H1 (cell line): ENCODE data around the gene COL4A2. TPM values are rescaled to one million over a fixed set of nuclear protein-coding genes. Genes with fewer than 3 reads are reported as not detected.

Experiments used
- CTCF ChIA-PET: fragments of 300-600 bp; sonication (Branson Sonifier 250); formaldehyde crosslinking; loops from one replicate; lab custom pipeline; 2021; ENCODE audit not compliant: partially characterized antibody; lab: Charles Lee
- POLR2A ChIA-PET: fragments of 300-600 bp; sonication (Branson Sonifier 250); formaldehyde crosslinking; loops from one replicate; lab custom pipeline; 2021; ENCODE audit warnings: inconsistent platforms; ENCODE audit not compliant: partially characterized antibody; lab: Charles Lee
- DNase-seq, 2 experiments: peaks; one replicate each; pipeline versions ENCODE4 v3.0.0 to v3.0.0-alpha.2; 2010 to 2022; ENCODE audit warnings: low spot score in 2 of 2, low read depth in 1 of 2, mixed read lengths in 1 of 2
- FAIRE-seq: peaks from 2 replicates; lab custom pipeline; 2011; peaks lifted over from hg19 to GRCh38; lab: Jason Lieb, UNC
- H2AFZ ChIP-seq: 2 replicates; pipeline ENCODE4 v1.8.1; 2012; ENCODE audit warnings: low read length, inconsistent platforms
- H2AK5ac ChIP-seq: 2 replicates; pipeline ENCODE4 v1.6.1; 2013; ENCODE audit warnings: low read depth, low read length
- H2BK120ac ChIP-seq: replicated peaks from 2 replicates; pipeline ENCODE3; 2013; ENCODE audit warnings: low read depth, low read length, inconsistent platforms
- H2BK12ac ChIP-seq: 2 replicates; pipeline ENCODE4 v1.6.1; 2013; ENCODE audit warnings: low read depth, low read length
- H2BK15ac ChIP-seq: 2 replicates; pipeline ENCODE4 v1.6.1; 2013; ENCODE audit warnings: low read length
- H2BK20ac ChIP-seq: 2 replicates; pipeline ENCODE4 v1.6.1; 2013; ENCODE audit warnings: low read length
- H2BK5ac ChIP-seq: 2 replicates; pipeline ENCODE4 v1.6.1; 2013; ENCODE audit warnings: low read depth, low read length
- H3K14ac ChIP-seq: 2 replicates; pipeline ENCODE4 v1.6.1; 2013; ENCODE audit warnings: inconsistent platforms; ENCODE audit not compliant: insufficient read length
- H3K18ac ChIP-seq: 2 replicates; pipeline ENCODE4 v1.6.1; 2013; ENCODE audit warnings: low read length; ENCODE audit errors: extremely low read depth
- H3K23ac ChIP-seq: 2 replicates; pipeline ENCODE4 v1.6.1; 2013; ENCODE audit warnings: inconsistent platforms; ENCODE audit not compliant: insufficient read length
- H3K23me2 ChIP-seq: 2 replicates; pipeline ENCODE4 v1.6.1; 2013; ENCODE audit warnings: low read depth, low read length
- H3K27ac ChIP-seq: 2 replicates; pipeline ENCODE4 v1.6.1; 2011; ENCODE audit warnings: low read depth, low read length, inconsistent platforms
- H3K27me3 ChIP-seq, 4 experiments: replicated peaks in 1 of 4; 1 replicate in 1 of 4; 2 replicates in 3 of 4; pipeline versions ENCODE4 v1.6.1 to v1.8.1; 2011 to 2013; ENCODE audit warnings: low read length in 3 of 4, mild to moderate bottlenecking in 3 of 4, inconsistent platforms in 2 of 4, mixed read lengths in 2 of 4, moderate library complexity in 1 of 4; ENCODE audit not compliant: control insufficient read depth in 3 of 4, insufficient read depth in 3 of 4; ENCODE audit errors: extremely low read depth in 1 of 4
- H3K36me3 ChIP-seq, 4 experiments: 2 replicates each; pipeline versions ENCODE4 v1.6.1 to v1.8.1; 2011 to 2013; ENCODE audit warnings: mild to moderate bottlenecking in 4 of 4, low read length in 3 of 4, moderate library complexity in 2 of 4, control low read depth in 1 of 4, inconsistent platforms in 1 of 4; ENCODE audit not compliant: insufficient read depth in 4 of 4, control insufficient read depth in 2 of 4
- H3K4ac ChIP-seq: replicated peaks from 2 replicates; pipeline ENCODE3; 2013; ENCODE audit warnings: low read length, low read depth, mixed read lengths, inconsistent platforms; ENCODE audit not compliant: insufficient read length
- H3K4me1 ChIP-seq, 4 experiments: replicated peaks in 1 of 4; 1 replicate in 1 of 4; 2 replicates in 3 of 4; pipeline versions ENCODE4 v1.6.1 to v1.8.1; 2011 to 2013; ENCODE audit warnings: low read length in 3 of 4, inconsistent platforms in 2 of 4, mixed read lengths in 1 of 4; ENCODE audit not compliant: insufficient read depth in 4 of 4, control insufficient read depth in 3 of 4
- H3K4me2 ChIP-seq, 2 experiments: 2 replicates each; pipeline versions ENCODE4 v1.6.1 to v1.8.1; 2011 to 2013; ENCODE audit warnings: low read depth in 2 of 2, low read length in 2 of 2, control low read depth in 1 of 2, inconsistent platforms in 1 of 2, mild to moderate bottlenecking in 1 of 2; ENCODE audit not compliant: insufficient read depth in 1 of 2
- H3K4me3 ChIP-seq, 4 experiments: fragments of 200-600, 300-600 bp in 1 of 4; sonication (generic), shearing (Covaris generic), sonication (Bioruptor Twin) in 1 of 4; 2 replicates each; pipeline versions ENCODE4 v1.5.1 to v1.8.1; 2011 to 2016; ENCODE audit warnings: low read length in 4 of 4, low read depth in 3 of 4, control low read depth in 2 of 4, inconsistent platforms in 2 of 4, mild to moderate bottlenecking in 2 of 4, mixed read lengths in 1 of 4, moderate library complexity in 1 of 4; ENCODE audit not compliant: insufficient read depth in 2 of 4; ENCODE audit errors: extremely low read depth in 1 of 4
- H3K56ac ChIP-seq: replicated peaks from 2 replicates; pipeline ENCODE3; 2013; ENCODE audit warnings: low read depth, mild to moderate bottlenecking, mixed read lengths, low read length, inconsistent platforms; ENCODE audit not compliant: insufficient read length
- H3K79me1 ChIP-seq: 2 replicates; pipeline ENCODE4 v1.6.1; 2013; ENCODE audit warnings: low read depth, low read length, control low read depth
- H3K79me2 ChIP-seq, 2 experiments: 2 replicates each; pipeline versions ENCODE4 v1.6.1 to v1.8.1; 2012 to 2013; ENCODE audit warnings: low read length in 2 of 2, mild to moderate bottlenecking in 2 of 2, inconsistent platforms in 1 of 2; ENCODE audit not compliant: insufficient read depth in 2 of 2, control insufficient read depth in 1 of 2
- H3K9ac ChIP-seq, 4 experiments: replicated peaks in 1 of 4; 1 replicate in 1 of 4; 2 replicates in 3 of 4; pipeline versions ENCODE4 v1.6.1 to v1.8.1; 2011 to 2013; ENCODE audit warnings: low read depth in 3 of 4, low read length in 3 of 4, control low read depth in 2 of 4, mild to moderate bottlenecking in 2 of 4, moderate library complexity in 2 of 4, inconsistent platforms in 1 of 4; ENCODE audit errors: extremely low read depth in 1 of 4
- H3K9me3 ChIP-seq, 2 experiments: 2 replicates each; pipeline versions ENCODE4 v1.6.1 to v1.8.1; 2012 to 2013; ENCODE audit warnings: mild to moderate bottlenecking in 2 of 2, moderate library complexity in 2 of 2, control low read depth in 1 of 2, inconsistent platforms in 1 of 2, low read depth in 1 of 2, low read length in 1 of 2, mixed read lengths in 1 of 2; ENCODE audit not compliant: insufficient read depth in 2 of 2
- H4K20me1 ChIP-seq, 2 experiments: replicated peaks in 1 of 2; 2 replicates each; pipeline versions ENCODE3 to v1.8.1; 2011 to 2013; ENCODE audit warnings: inconsistent platforms in 2 of 2, low read length in 2 of 2, mild to moderate bottlenecking in 1 of 2; ENCODE audit not compliant: insufficient read depth in 2 of 2, control insufficient read depth in 1 of 2
- H4K5ac ChIP-seq: 2 replicates; pipeline ENCODE4 v1.6.1; 2013; ENCODE audit warnings: low read length, low read depth, mixed read lengths, inconsistent platforms; ENCODE audit not compliant: insufficient read length
- H4K8ac ChIP-seq: 2 replicates; pipeline ENCODE4 v1.8.0; 2013; ENCODE audit warnings: mild to moderate bottlenecking, moderate library complexity, low read length, inconsistent platforms; ENCODE audit not compliant: insufficient read depth; ENCODE audit errors: extremely low read depth
- H4K91ac ChIP-seq: replicated peaks from 2 replicates; pipeline ENCODE3; 2013; ENCODE audit warnings: low read length, mixed read lengths, inconsistent platforms; ENCODE audit not compliant: insufficient read length
- BACH1 ChIP-seq: IDR thresholded peaks from 2 replicates; pipeline ENCODE4 v1.6.1; 2012; ENCODE audit warnings: low read length, improper control_type of control experiment
- CBX8 ChIP-seq: fragments of 300-800, 300-1000 bp; sonication (generic); IDR thresholded peaks from 2 replicates; pipeline ENCODE4 v1.7.1; 2016; ENCODE audit warnings: low read depth, low read length, borderline replicate concordance
- CTBP2 ChIP-seq: IDR thresholded peaks from 2 replicates; pipeline ENCODE4 v1.7.0; 2011; ENCODE audit warnings: borderline replicate concordance, mild to moderate bottlenecking, moderate library complexity, mixed read lengths, low read length; ENCODE audit not compliant: insufficient read depth, insufficient read length
- EZH2 ChIP-seq: fragments of 200-600 bp; sonication (generic); IDR thresholded peaks from 2 replicates; pipeline ENCODE4 v1.7.1; 2012; ENCODE audit warnings: low read depth, mild to moderate bottlenecking, moderate library complexity, low read length, inconsistent platforms; ENCODE audit not compliant: severe bottlenecking
- KDM5A ChIP-seq: fragments of 200-600 bp; IDR thresholded peaks from 2 replicates; pipeline ENCODE4 v1.7.1; 2012; ENCODE audit warnings: mild to moderate bottlenecking, low read length, inconsistent platforms, mixed read lengths
- POLR2AphosphoS5 ChIP-seq: IDR thresholded peaks from 2 replicates; pipeline ENCODE4 v1.6.1; 2011; ENCODE audit warnings: low read depth, low read length
- RNF2 ChIP-seq: fragments of 200-900, 300-1000 bp; sonication (generic); IDR thresholded peaks from 2 replicates; pipeline ENCODE4 v1.7.1; 2016; ENCODE audit warnings: borderline replicate concordance, low read depth, mild to moderate bottlenecking, antibody characterized with exemption, low read length; ENCODE audit not compliant: poor library complexity, severe bottlenecking; ENCODE audit errors: missing control alignments
- SAP30 ChIP-seq: fragments of 300-600 bp; sonication (generic); IDR thresholded peaks from 2 replicates; pipeline ENCODE4 v1.7.1; 2012; ENCODE audit warnings: low read length, moderate library complexity, mild to moderate bottlenecking, inconsistent platforms; ENCODE audit not compliant: insufficient read depth, insufficient replicate concordance
- SIN3A ChIP-seq, 2 experiments: IDR thresholded peaks in 1 of 2; conservative IDR thresholded peaks in 1 of 2; 2 replicates each; pipeline ENCODE4 v1.6.1; 2011 to 2012; ENCODE audit warnings: low read length in 2 of 2, improper control_type of control experiment in 1 of 2, low read depth in 1 of 2, mild to moderate bottlenecking in 1 of 2
- TAF1 ChIP-seq: IDR thresholded peaks from 2 replicates; pipeline ENCODE4 v1.6.1; 2011; ENCODE audit warnings: mild to moderate bottlenecking, low read depth, low read length
- TBP ChIP-seq: IDR thresholded peaks from 2 replicates; pipeline ENCODE4 v1.6.1; 2011; ENCODE audit warnings: low read depth, low read length, improper control_type of control experiment
- TCF12 ChIP-seq: IDR thresholded peaks from 2 replicates; pipeline ENCODE4 v1.6.1; 2011; ENCODE audit warnings: low read depth, mild to moderate bottlenecking, low read length
- WGBS, 2 experiments: shearing (Covaris generic) in 1 of 2; methylation state at CpG; one replicate each; pipeline versions ENCODE4 v1.1.6 to v1.1.7; 2013 to 2015; ENCODE audit warnings: low lambda C conversion rate in 2 of 2, mixed read lengths in 2 of 2, inconsistent platforms in 1 of 2, low coverage in 1 of 2, missing lambda C conversion rate in 1 of 2; ENCODE audit not compliant: insufficient replicate concordance in 2 of 2, insufficient coverage in 1 of 2, insufficient read length in 1 of 2; ENCODE audit errors: extremely low coverage in 1 of 2, missing lambda C conversion rate in 1 of 2; 5-methylcytosine and 5-hydroxymethylcytosine counted together
- polyA plus RNA-seq, 7 experiments: library from polyadenylated mRNA; depleted of rRNA in 3 of 7; stranded (reverse) in 5 of 7; unstranded in 2 of 7; fragments of >200 nt in 5 of 7; fragments of 200-250 nt in 2 of 7; gene quantifications; 1 replicate in 5 of 7; 2 replicates in 1 of 7; 4 replicates in 1 of 7; pipeline versions ENCODE4 v1.2.1 to v1.2.3, GENCODE V29; 2011 to 2013; ENCODE audit warnings: missing spikeins in 2 of 7, mixed read lengths in 2 of 7
- total RNA-seq: library from RNA; stranded (reverse); fragmentation: NEBNext Ultra II Directional; extraction: Animal tissue kit (Norgen Biotek cat#: 25700); gene quantifications from 2 replicates; pipeline ENCODE4 v1.2.1, GENCODE V29; 2021

The COL4A2 gene
- total and polyA plus RNA-seq, 2 of the 8 experiments (the other 6 are each of a cell fraction or from before 2014, with no cell fraction given): 80.4 to 87.3 TPM

DNA sequence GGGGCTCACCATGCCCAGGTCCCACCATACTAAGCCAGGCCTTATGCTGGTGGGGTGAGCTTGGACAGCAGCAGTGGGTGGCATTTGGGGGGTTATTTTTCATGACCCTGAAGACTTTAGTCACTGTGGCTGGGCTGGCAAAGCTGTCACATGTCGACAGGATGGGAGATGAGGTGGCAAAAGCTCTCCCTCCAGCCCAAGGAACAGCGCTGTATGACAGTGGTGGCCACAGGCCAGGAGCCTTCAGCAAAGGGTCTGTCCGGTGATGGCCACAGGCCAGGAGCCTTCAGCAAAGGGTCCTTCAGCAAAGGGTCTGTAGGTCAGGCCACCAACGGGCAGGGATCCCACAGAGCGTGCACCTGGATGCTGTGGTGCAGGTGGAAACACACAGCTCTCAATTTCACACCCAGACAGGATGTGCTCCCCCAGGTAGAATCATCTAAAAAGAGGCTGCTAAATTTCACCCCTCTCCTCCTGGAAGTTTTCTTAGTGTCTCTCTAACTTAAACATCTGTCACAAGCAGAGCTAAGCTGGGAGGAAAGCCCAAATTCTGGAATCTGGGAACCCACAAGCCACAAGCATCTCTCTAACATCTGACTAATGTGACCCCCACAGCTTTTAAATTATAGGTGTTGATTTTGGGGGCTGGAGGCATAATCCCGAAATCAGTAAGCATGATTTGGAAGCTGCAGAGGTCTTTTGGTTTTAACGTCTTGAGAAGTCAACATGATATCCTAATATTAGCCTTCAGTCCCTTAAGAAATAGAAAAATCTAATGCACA is 23.2 kb upstream of the COL4A2 start:
- H3K4ac ChIP-seq: no peak overlapping the region
- peaks cover 1 to 7% of the 10 kb centered on the region in 2 experiments for H4K20me1 ChIP-seq
- no peak overlapping the region for H2BK20ac ChIP-seq
- H2AK5ac ChIP-seq: no peak overlapping the region
- no peaks in the 10 kb centered on the region for H3K9me3 ChIP-seq
- FAIRE-seq (no peak), DNase-seq (no peak)
- no peak overlapping the region for H4K8ac ChIP-seq
- ChIA-PET CTCF (interaction anchor here (0.6 to 1.8 kb wide), 5 partner anchors 9 to 65 kb away, joined by 3 to 7 read pairs (median 4); no protein-coding TSS in a partner anchor), POLR2A (no interaction called here)
- H3K79me2 ChIP-seq: peaks cover 0 to 3% of the 10 kb centered on the region in 2 experiments; a peak in 1 of 4 replicates
- H3K23me2 ChIP-seq: no peaks in the 10 kb centered on the region
- no peak overlapping the region for H4K91ac ChIP-seq
- 90% methylated on average over 7 of the region's 7 CpGs; no CpG with 5 or more reads in 1 of the 2 experiments for WGBS, 2 experiments
- H2BK5ac ChIP-seq: no peak overlapping the region
- no peak overlapping the region for H4K5ac ChIP-seq
- H3K36me3 ChIP-seq: no peaks in the 10 kb centered on the region
- no peak overlapping the region for H2AFZ ChIP-seq
- no peak overlapping the region for H3K14ac ChIP-seq
- H3K79me1 ChIP-seq: peaks cover 3% of the 10 kb centered on the region
- H3K23ac ChIP-seq: no peak overlapping the region
- no peak overlapping the region for H2BK15ac ChIP-seq
- H3K18ac ChIP-seq: no peak overlapping the region
- H3K4me2 ChIP-seq: no peak overlapping the region
- no peaks in the 10 kb centered on the region for H3K4me1 ChIP-seq
- H3K9ac ChIP-seq: no peak overlapping the region
- H3K27ac ChIP-seq: no peak overlapping the region
- H3K27me3 ChIP-seq: no peaks in the 10 kb centered on the region
- H2BK120ac ChIP-seq: no peak overlapping the region
- H2BK12ac ChIP-seq: no peak overlapping the region
- no peak overlapping the region for H3K56ac ChIP-seq
- H3K4me3 ChIP-seq: no peak overlapping the region
- no peak for TF ChIP-seq TAF1
- TF ChIP-seq CBX8: no peak
- no peak for TF ChIP-seq TBP
- no peak for TF ChIP-seq SAP30
- no peak for TF ChIP-seq EZH2
- no peak for TF ChIP-seq RNF2
- TF ChIP-seq TCF12: no peak
- TF ChIP-seq CTBP2: no peak
- TF ChIP-seq KDM5A: no peak
- TF ChIP-seq BACH1: no peak
- TF ChIP-seq POLR2AphosphoS5: no peak
- TF ChIP-seq SIN3A (conservative IDR thresholded peaks at IDR 0.05 in 1 of 2, IDR thresholded peaks at IDR 0.05 in 1 of 2; ENCODE audit: low read depth in 1 of 2, low read length in 2 of 2): no peak
